HCT116 (cell line): Measurements from ENCODE around the gene SPATS1. TPM values are rescaled to one million over a fixed set of nuclear protein-coding genes. Genes with fewer than 3 reads are reported as not detected.

Experiments
- ATAC-seq: fragments of 200-7000 bp; cut with Tn5 transposase; 2 replicates; pipeline ENCODE4 v1.9.1; 2020; ENCODE audit warnings: mild to moderate bottlenecking, moderate library complexity
- BruUV-seq: library from RNA; stranded (reverse); fragments of 400-500 nt; replicated peaks from 2 replicates; lab custom pipeline; 2021; lab: Mats Ljungman, UMichigan
- CTCF ChIA-PET: fragments of 300-600 bp; sonication (Branson Sonifier 250); formaldehyde crosslinking; loops from one replicate; lab custom pipeline; 2021; ENCODE audit warnings: antibody characterized with exemption; lab: Charles Lee
- POLR2A ChIA-PET: fragments of 300-600, 350-600 bp; sonication (Branson Sonifier 250); formaldehyde crosslinking; loops from one replicate; lab custom pipeline; 2021; ENCODE audit warnings: antibody characterized with exemption; lab: Charles Lee
- RAD21 ChIA-PET, 2 experiments: fragments of 300-600 bp; sonication (Branson Sonifier 250); formaldehyde crosslinking; loops; one replicate each; lab custom pipeline; 2023; ENCODE audit warnings: low total read pairs in 2 of 2; ENCODE audit not compliant: uncharacterized antibody in 2 of 2, unreplicated experiment in 2 of 2, low non-redundant PET in 1 of 2; lab: Charles Lee
- DNase-seq: peaks from one replicate; pipeline ENCODE4 v3.0.0-alpha.2; 2010; ENCODE audit warnings: low read depth, low spot score
- H2AFZ ChIP-seq: fragments of 200-600 bp; shearing (Covaris generic), sonication (generic); 2 replicates; pipeline ENCODE4 v1.6.1; 2017; ENCODE audit warnings: low read depth, mixed run types, mixed read lengths, antibody characterized with exemption, low read length; ENCODE audit not compliant: poor library complexity, severe bottlenecking
- H3K27ac ChIP-seq: 2 replicates; pipeline ENCODE4 v1.5.1; 2012; ENCODE audit warnings: low read depth, low read length
- H3K27me3 ChIP-seq: fragments of 200-600 bp; sonication (generic); 2 replicates; pipeline ENCODE4 v1.6.1; 2016; ENCODE audit warnings: mixed run types, low read length, mixed read lengths; ENCODE audit not compliant: insufficient read depth
- H3K36me3 ChIP-seq, 2 experiments: fragments of 200-500 bp in 1 of 2; fragments of 200-600 bp in 1 of 2; sonication (Bioruptor generic) in 1 of 2; sonication (generic) in 1 of 2; 2 replicates each; pipeline versions ENCODE4 v1.5.1 to v1.6.1; 2014 to 2016; ENCODE audit warnings: low read length in 2 of 2, inconsistent platforms in 1 of 2, mixed read lengths in 1 of 2, mixed run types in 1 of 2; ENCODE audit not compliant: insufficient read depth in 2 of 2, control insufficient read depth in 1 of 2
- H3K4me1 ChIP-seq, 2 experiments: fragments of 200-600 bp in 1 of 2; sonication (generic) in 1 of 2; 2 replicates each; pipeline versions ENCODE4 v1.5.1 to v1.6.1; 2012 to 2017; ENCODE audit warnings: low read length in 2 of 2, inconsistent platforms in 1 of 2, mild to moderate bottlenecking in 1 of 2, mixed read lengths in 1 of 2, mixed run types in 1 of 2, moderate library complexity in 1 of 2; ENCODE audit not compliant: insufficient read depth in 2 of 2, control insufficient read depth in 1 of 2
- H3K4me2 ChIP-seq: fragments of 200-600 bp; sonication (generic); 2 replicates; pipeline ENCODE4 v1.6.1; 2017; ENCODE audit warnings: mixed run types, low read length, mixed read lengths
- H3K4me3 ChIP-seq, 2 experiments: fragments of 200-600 bp in 1 of 2; sonication (generic) in 1 of 2; replicated peaks in 1 of 2; 2 replicates each; pipeline ENCODE4 v1.5.1; 2011 to 2016; ENCODE audit warnings: low read length in 2 of 2, control low read depth in 1 of 2, low read depth in 1 of 2, mild to moderate bottlenecking in 1 of 2, mixed read lengths in 1 of 2, mixed run types in 1 of 2
- H3K79me2 ChIP-seq: fragments of 200-600 bp; sonication (generic); 2 replicates; pipeline ENCODE4 v1.6.1; 2017; ENCODE audit warnings: mild to moderate bottlenecking, mixed run types, low read length, moderate library complexity, mixed read lengths; ENCODE audit not compliant: insufficient read depth
- H3K9ac ChIP-seq: fragments of 200-600 bp; sonication (generic); 2 replicates; pipeline ENCODE4 v1.6.1; 2016; ENCODE audit warnings: low read length, mixed read lengths
- H3K9me2 ChIP-seq: fragments of 200-600 bp; sonication (generic), shearing (Covaris generic); 2 replicates; pipeline ENCODE4 v1.6.1; 2017; ENCODE audit warnings: mixed run types, mild to moderate bottlenecking, moderate library complexity; ENCODE audit not compliant: insufficient read depth
- H3K9me3 ChIP-seq, 2 experiments: fragments of 200-500 bp in 1 of 2; fragments of 200-600 bp in 1 of 2; sonication (Bioruptor generic) in 1 of 2; sonication (generic) in 1 of 2; 2 replicates each; pipeline ENCODE4 v1.6.1; 2014 to 2017; ENCODE audit warnings: low read length in 2 of 2, mixed read lengths in 2 of 2, inconsistent platforms in 1 of 2, low read depth in 1 of 2, mild to moderate bottlenecking in 1 of 2, mixed run types in 1 of 2, moderate library complexity in 1 of 2; ENCODE audit not compliant: control insufficient read depth in 1 of 2, insufficient read depth in 1 of 2
- H4K20me1 ChIP-seq: fragments of 200-600 bp; sonication (generic), shearing (Covaris generic); 2 replicates; pipeline ENCODE4 v1.6.1; 2017; ENCODE audit warnings: mixed run types, mild to moderate bottlenecking, moderate library complexity; ENCODE audit not compliant: insufficient read depth
- CBX3 ChIP-seq: IDR thresholded peaks from 2 replicates; pipeline ENCODE4 v1.6.1; 2012; ENCODE audit warnings: low read depth
- EGR1 ChIP-seq: IDR thresholded peaks from 2 replicates; pipeline ENCODE4 v1.6.1; 2012; ENCODE audit warnings: low read depth
- ELF1 ChIP-seq: IDR thresholded peaks from 2 replicates; pipeline ENCODE4 v1.6.1; 2012; ENCODE audit warnings: low read depth, borderline replicate concordance
- EZH2 ChIP-seq: fragments of 200-600 bp; sonication (generic); IDR thresholded peaks from 2 replicates; pipeline ENCODE4 v1.6.1; 2017; ENCODE audit warnings: antibody characterized with exemption, mixed run types
- FOSL1 ChIP-seq: IDR thresholded peaks from 2 replicates; pipeline ENCODE4 v1.6.1; 2012; ENCODE audit warnings: low read depth
- JUND ChIP-seq: IDR thresholded peaks from 2 replicates; pipeline ENCODE4 v1.6.1; 2012
- POLR2A ChIP-seq: IDR thresholded peaks from 2 replicates; pipeline ENCODE4 v1.7.0; 2011; ENCODE audit warnings: borderline replicate concordance; ENCODE audit not compliant: insufficient read depth, insufficient read length; ENCODE audit errors: extremely low read depth
- POLR2AphosphoS5 ChIP-seq: IDR thresholded peaks from 2 replicates; pipeline ENCODE4 v1.6.1; 2011; ENCODE audit warnings: mild to moderate bottlenecking, low read depth, low read length, moderate library complexity
- RAD21 ChIP-seq: IDR thresholded peaks from 2 replicates; pipeline ENCODE4 v1.6.1; 2012; ENCODE audit warnings: low read depth, mild to moderate bottlenecking
- TCF7L2 ChIP-seq: IDR thresholded peaks from 2 replicates; pipeline ENCODE4 v1.7.0; 2011; ENCODE audit warnings: borderline replicate concordance, inconsistent platforms; ENCODE audit not compliant: insufficient read depth, insufficient read length; ENCODE audit errors: extremely low read depth
- YY1 ChIP-seq: IDR thresholded peaks from 2 replicates; pipeline ENCODE4 v1.6.1; 2011; ENCODE audit warnings: low read length, low read depth, moderate library complexity, mild to moderate bottlenecking; ENCODE audit not compliant: insufficient replicate concordance; ENCODE audit errors: extremely low read depth
- ZFX ChIP-seq: fragments of 450-650 bp; IDR thresholded peaks from 2 replicates; pipeline ENCODE4 v1.6.1; 2017
- ZNF274 ChIP-seq: fragments of 200-500 bp; sonication (Bioruptor generic); IDR thresholded peaks from 2 replicates; pipeline ENCODE4 v1.6.1; 2014; ENCODE audit warnings: mild to moderate bottlenecking, low read depth, low read length, inconsistent platforms
- intact Hi-C: fragments of 100-400 bp; cut with micrococcal nuclease; formaldehyde crosslinking; loops from 2 replicates; pipeline ENCODE4 v1.10.0; 2022
- total RNA-seq: library from RNA; stranded (reverse); gene quantifications from one replicate; pipeline ENCODE4 v1.2.1, GENCODE V29; 2021; ENCODE audit not compliant: unreplicated experiment
- TF ChIP-seq, protein P1 (sequence below): IDR thresholded peaks from 2 replicates; pipeline ENCODE4 v1.6.1; 2012
- TF ChIP-seq, protein P2 (sequence below): IDR thresholded peaks from 2 replicates; pipeline ENCODE4 v1.6.1; 2012; ENCODE audit warnings: low read depth
- TF ChIP-seq, protein P3 (sequence below): IDR thresholded peaks from 2 replicates; pipeline ENCODE4 v1.6.1; 2012

The SPATS1 gene
- total RNA-seq, 1 experiment from 2014 or later = not detected

DNA sequence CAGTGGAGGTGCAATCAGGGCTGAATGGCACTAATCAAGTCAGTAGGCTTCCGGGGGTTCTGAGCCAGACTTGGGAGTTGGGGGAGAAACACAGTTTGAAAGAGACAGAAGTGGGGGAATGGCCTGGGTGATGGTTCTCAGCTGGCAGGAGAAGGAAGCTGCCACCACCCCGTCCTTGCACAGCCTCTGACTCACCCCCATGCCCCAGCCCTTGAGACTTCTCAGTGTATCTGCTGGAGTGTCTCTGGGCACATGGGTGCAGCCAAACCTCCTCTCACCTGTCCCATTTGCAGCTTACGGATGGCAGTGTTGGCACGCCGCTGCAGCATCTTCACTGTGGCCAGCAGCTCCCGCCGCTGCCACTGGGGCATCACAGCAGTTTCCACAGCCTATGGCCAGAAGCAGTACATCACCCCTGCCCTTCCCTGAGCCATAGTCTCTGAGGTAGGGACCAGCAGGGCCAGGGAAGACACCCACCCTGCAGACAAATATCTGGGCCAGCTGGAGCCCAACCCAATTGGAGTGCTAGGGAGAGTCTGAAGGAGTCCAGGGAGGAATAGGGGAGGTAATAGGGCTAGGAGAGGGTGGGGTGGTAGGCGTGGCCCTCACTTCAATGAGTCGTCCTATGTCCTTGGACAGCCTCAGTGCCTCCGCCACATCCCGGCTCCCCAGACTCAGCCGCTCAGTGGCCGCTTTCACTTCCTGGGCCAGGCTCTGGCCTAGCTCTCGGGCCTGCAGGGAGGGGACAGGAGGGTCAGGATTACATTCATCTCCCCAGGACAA, 40.5 kb upstream of the SPATS1 start:
- CTCF ChIA-PET = interaction anchor here (1.2 kb wide), 1 partner anchor 78 kb away, joined by 3 read pairs; no protein-coding TSS in a partner anchor
- Histone ChIP-seq H3K9ac (no peak overlapping the region), H3K79me2 (no peaks in the 10 kb centered on the region), H3K27ac (no peak overlapping the region), H3K36me3 (peaks cover 21 to 53% of the 10 kb centered on the region in 2 experiments), H3K27me3 (no peaks in the 10 kb centered on the region), H3K4me3 (no peak overlapping the region), H4K20me1 (no peaks in the 10 kb centered on the region), H3K9me3 (no peaks in the 10 kb centered on the region), H3K4me2 (no peak overlapping the region), H2AFZ (no peak overlapping the region), H3K9me2 (no peaks in the 10 kb centered on the region), H3K4me1 (no peaks in the 10 kb centered on the region)
- BruUV-seq = no TSS peak
- POLR2A ChIA-PET = interaction anchor here (1.3 kb wide), 1 partner anchor 55 kb away, joined by 3 read pairs; the partner anchor contains the start of gene HSP90AB1
- ATAC-seq (no peak), DNase-seq (no peak)
- intact Hi-C loops = no loop called here
- no peak for TF ChIP-seq ZNF274
- TF ChIP-seq, protein P1, sequence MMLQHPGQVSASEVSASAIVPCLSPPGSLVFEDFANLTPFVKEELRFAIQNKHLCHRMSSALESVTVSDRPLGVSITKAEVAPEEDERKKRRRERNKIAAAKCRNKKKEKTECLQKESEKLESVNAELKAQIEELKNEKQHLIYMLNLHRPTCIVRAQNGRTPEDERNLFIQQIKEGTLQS = no peak
- TF ChIP-seq EZH2 = no peak
- TF ChIP-seq FOSL1 = no peak
- no peak for TF ChIP-seq YY1
- no peak for TF ChIP-seq TCF7L2
- TF ChIP-seq, protein P2, sequence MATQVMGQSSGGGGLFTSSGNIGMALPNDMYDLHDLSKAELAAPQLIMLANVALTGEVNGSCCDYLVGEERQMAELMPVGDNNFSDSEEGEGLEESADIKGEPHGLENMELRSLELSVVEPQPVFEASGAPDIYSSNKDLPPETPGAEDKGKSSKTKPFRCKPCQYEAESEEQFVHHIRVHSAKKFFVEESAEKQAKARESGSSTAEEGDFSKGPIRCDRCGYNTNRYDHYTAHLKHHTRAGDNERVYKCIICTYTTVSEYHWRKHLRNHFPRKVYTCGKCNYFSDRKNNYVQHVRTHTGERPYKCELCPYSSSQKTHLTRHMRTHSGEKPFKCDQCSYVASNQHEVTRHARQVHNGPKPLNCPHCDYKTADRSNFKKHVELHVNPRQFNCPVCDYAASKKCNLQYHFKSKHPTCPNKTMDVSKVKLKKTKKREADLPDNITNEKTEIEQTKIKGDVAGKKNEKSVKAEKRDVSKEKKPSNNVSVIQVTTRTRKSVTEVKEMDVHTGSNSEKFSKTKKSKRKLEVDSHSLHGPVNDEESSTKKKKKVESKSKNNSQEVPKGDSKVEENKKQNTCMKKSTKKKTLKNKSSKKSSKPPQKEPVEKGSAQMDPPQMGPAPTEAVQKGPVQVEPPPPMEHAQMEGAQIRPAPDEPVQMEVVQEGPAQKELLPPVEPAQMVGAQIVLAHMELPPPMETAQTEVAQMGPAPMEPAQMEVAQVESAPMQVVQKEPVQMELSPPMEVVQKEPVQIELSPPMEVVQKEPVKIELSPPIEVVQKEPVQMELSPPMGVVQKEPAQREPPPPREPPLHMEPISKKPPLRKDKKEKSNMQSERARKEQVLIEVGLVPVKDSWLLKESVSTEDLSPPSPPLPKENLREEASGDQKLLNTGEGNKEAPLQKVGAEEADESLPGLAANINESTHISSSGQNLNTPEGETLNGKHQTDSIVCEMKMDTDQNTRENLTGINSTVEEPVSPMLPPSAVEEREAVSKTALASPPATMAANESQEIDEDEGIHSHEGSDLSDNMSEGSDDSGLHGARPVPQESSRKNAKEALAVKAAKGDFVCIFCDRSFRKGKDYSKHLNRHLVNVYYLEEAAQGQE = no peak
- no peak for TF ChIP-seq CBX3
- no peak for TF ChIP-seq ZFX
- no peak for TF ChIP-seq JUND
- no peak for TF ChIP-seq POLR2AphosphoS5
- TF ChIP-seq ELF1 = no peak
- TF ChIP-seq POLR2A = no peak
- TF ChIP-seq, protein P3, sequence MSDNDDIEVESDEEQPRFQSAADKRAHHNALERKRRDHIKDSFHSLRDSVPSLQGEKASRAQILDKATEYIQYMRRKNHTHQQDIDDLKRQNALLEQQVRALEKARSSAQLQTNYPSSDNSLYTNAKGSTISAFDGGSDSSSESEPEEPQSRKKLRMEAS = no peak
- no peak for TF ChIP-seq EGR1
- TF ChIP-seq RAD21 = no peak
- RAD21 ChIA-PET = no interaction called here
